SK-N-SH (cell line): ENCODE results near the gene DIP2A. TPM values are rescaled to one million over a fixed set of nuclear protein-coding genes. Genes with fewer than 3 reads are reported as not detected.

ENCODE experiments used
- CTCF ChIA-PET: fragments of 300-600, 350-600 bp; formaldehyde crosslinking; extraction: SDS; loops from one replicate; lab custom pipeline; 2021; lab: Yijun Ruan, JAX
- POLR2A ChIA-PET: fragments of 350-600 bp; sonication (Branson Sonifier 250); formaldehyde crosslinking; extraction: SDS; loops from one replicate; lab custom pipeline; 2020; ENCODE audit warnings: antibody characterized with exemption, inconsistent platforms; lab: Yijun Ruan, JAX
- DNase-seq: peaks from one replicate; pipeline ENCODE4 v3.0.0; 2012
- H2AFZ ChIP-seq: fragments of 200-600 bp; sonication (generic); 2 replicates; pipeline ENCODE4 v1.8.1; 2016; ENCODE audit warnings: antibody characterized with exemption, mild to moderate bottlenecking, low read depth
- H3F3A ChIP-seq: fragments of 200-600 bp; sonication (generic); replicated peaks from 2 replicates; pipeline ENCODE3; 2016; ENCODE audit warnings: antibody characterized with exemption, mild to moderate bottlenecking; ENCODE audit not compliant: insufficient read depth
- H3K27ac ChIP-seq, 2 experiments: fragments of 200-500 bp in 1 of 2; fragments of 200-600 bp in 1 of 2; sonication (Bioruptor generic) in 1 of 2; sonication (generic), shearing (Covaris generic) in 1 of 2; 2 replicates each; pipeline versions ENCODE4 v1.5.1 to v1.6.1; 2014 to 2016; ENCODE audit warnings: low read depth in 2 of 2, inconsistent platforms in 1 of 2, low read length in 1 of 2, mild to moderate bottlenecking in 1 of 2, mixed read lengths in 1 of 2
- H3K27me3 ChIP-seq: fragments of 200-600 bp; sonication (generic), shearing (Covaris generic); 2 replicates; pipeline ENCODE4 v1.6.1; 2016; ENCODE audit warnings: mixed run types; ENCODE audit not compliant: insufficient read depth
- H3K36me3 ChIP-seq, 2 experiments: fragments of 200-500 bp in 1 of 2; fragments of 200-600 bp in 1 of 2; sonication (Bioruptor generic) in 1 of 2; sonication (generic) in 1 of 2; replicated peaks in 1 of 2; 2 replicates each; pipeline versions ENCODE3 to v1.5.1; 2014 to 2016; ENCODE audit warnings: low read length in 1 of 2, mild to moderate bottlenecking in 1 of 2; ENCODE audit not compliant: insufficient read depth in 2 of 2, control insufficient read depth in 1 of 2
- H3K4me1 ChIP-seq, 2 experiments: fragments of 200-500 bp in 1 of 2; fragments of 200-600 bp in 1 of 2; sonication (Bioruptor generic) in 1 of 2; sonication (generic), shearing (Covaris generic) in 1 of 2; 2 replicates each; pipeline versions ENCODE4 v1.5.1 to v1.6.1; 2014 to 2016; ENCODE audit warnings: low read depth in 1 of 2, low read length in 1 of 2, mixed run types in 1 of 2; ENCODE audit not compliant: insufficient read depth in 2 of 2, control insufficient read depth in 1 of 2
- H3K4me2 ChIP-seq: fragments of 200-600 bp; sonication (generic), shearing (Covaris generic); 2 replicates; pipeline ENCODE4 v1.6.1; 2017; ENCODE audit warnings: mixed run types
- H3K4me3 ChIP-seq, 2 experiments: fragments of 200-500 bp in 1 of 2; fragments of 200-600 bp in 1 of 2; sonication (Bioruptor generic) in 1 of 2; sonication (generic), shearing (Covaris generic) in 1 of 2; 2 replicates each; pipeline versions ENCODE4 v1.5.1 to v1.8.1; 2014 to 2016; ENCODE audit warnings: low read depth in 2 of 2, inconsistent platforms in 1 of 2, low read length in 1 of 2, mild to moderate bottlenecking in 1 of 2, mixed read lengths in 1 of 2, moderate library complexity in 1 of 2
- H3K79me2 ChIP-seq: fragments of 200-600 bp; sonication (generic); 2 replicates; pipeline ENCODE4 v1.8.1; 2017; ENCODE audit warnings: mild to moderate bottlenecking; ENCODE audit not compliant: insufficient read depth
- H3K9ac ChIP-seq: fragments of 200-600 bp; sonication (generic); 2 replicates; pipeline ENCODE4 v1.6.1; 2017; ENCODE audit warnings: mixed run types
- H3K9me2 ChIP-seq: fragments of 200-600 bp; sonication (generic); 2 replicates; pipeline ENCODE4 v1.6.1; 2017; ENCODE audit warnings: mixed run types
- H3K9me3 ChIP-seq: fragments of 200-600 bp; sonication (generic); 2 replicates; pipeline ENCODE4 v1.6.1; 2017; ENCODE audit warnings: mixed run types, mild to moderate bottlenecking, moderate library complexity
- H4K20me1 ChIP-seq: fragments of 200-600 bp; sonication (generic); 2 replicates; pipeline ENCODE4 v1.6.1; 2017; ENCODE audit warnings: mild to moderate bottlenecking, mixed run types; ENCODE audit not compliant: insufficient read depth
- CHD2 ChIP-seq: fragments of 150-350 bp; IDR thresholded peaks from 2 replicates; pipeline ENCODE4 v1.6.1; 2018; ENCODE audit warnings: low read length; ENCODE audit not compliant: partially characterized antibody
- ELF1 ChIP-seq: IDR thresholded peaks from 2 replicates; pipeline ENCODE4 v1.4.0; 2012
- EP300 ChIP-seq, 2 experiments: IDR thresholded peaks; 2 replicates each; pipeline versions ENCODE4 v1.4.0 to v1.6.1; 2012; ENCODE audit warnings: borderline replicate concordance in 1 of 2, low read depth in 1 of 2, low read length in 1 of 2
- EZH2phosphoT487 ChIP-seq: fragments of 200-600 bp; sonication (generic); IDR thresholded peaks from 2 replicates; pipeline ENCODE4 v1.6.1; 2017; ENCODE audit warnings: low read depth, mixed run types, mild to moderate bottlenecking, antibody characterized with exemption, moderate library complexity, borderline replicate concordance
- FOXJ3 ChIP-seq: sonication (generic); formaldehyde crosslinking; IDR thresholded peaks from 2 replicates; pipeline ENCODE4 v1.5.1; 2020; ENCODE audit warnings: mild to moderate bottlenecking, missing genetic modification reagents
- FOXM1 ChIP-seq: IDR thresholded peaks from 2 replicates; pipeline ENCODE4 v1.4.0; 2012; ENCODE audit warnings: low read depth, mild to moderate bottlenecking
- GABPA ChIP-seq: IDR thresholded peaks from 2 replicates; pipeline ENCODE4 v1.4.0; 2012; ENCODE audit warnings: low read depth, mild to moderate bottlenecking
- GATA2 ChIP-seq: sonication (generic); formaldehyde crosslinking; IDR thresholded peaks from 2 replicates; pipeline ENCODE4 v1.5.0; 2020; ENCODE audit warnings: mild to moderate bottlenecking, missing genetic modification reagents
- JUND ChIP-seq: IDR thresholded peaks from 2 replicates; pipeline ENCODE4 v1.4.0; 2012
- MEF2A ChIP-seq: IDR thresholded peaks from 2 replicates; pipeline ENCODE4 v1.4.0; 2012; ENCODE audit warnings: low read depth, borderline replicate concordance
- NRF1 ChIP-seq: IDR thresholded peaks from 2 replicates; pipeline ENCODE4 v1.6.1; 2012; ENCODE audit warnings: low read depth, mild to moderate bottlenecking, low read length
- PBX3 ChIP-seq: IDR thresholded peaks from 2 replicates; pipeline ENCODE4; 2012
- RAD21 ChIP-seq: IDR thresholded peaks from 2 replicates; pipeline ENCODE4 v1.6.1; 2012; ENCODE audit warnings: mild to moderate bottlenecking, low read length
- RCOR1 ChIP-seq: fragments of 150-350 bp; IDR thresholded peaks from 2 replicates; pipeline ENCODE4 v1.6.1; 2017; ENCODE audit warnings: antibody characterized with exemption, low read length
- RFX5 ChIP-seq: IDR thresholded peaks from 2 replicates; pipeline ENCODE4 v1.6.1; 2012; ENCODE audit warnings: mild to moderate bottlenecking, improper control_type of control experiment, low read length
- RXRA ChIP-seq: IDR thresholded peaks from 2 replicates; pipeline ENCODE4 v1.4.0; 2012; ENCODE audit warnings: low read depth, mild to moderate bottlenecking, borderline replicate concordance
- SIN3A ChIP-seq: IDR thresholded peaks from 2 replicates; pipeline ENCODE4 v1.6.1; 2012; ENCODE audit warnings: low read depth, mild to moderate bottlenecking, low read length, moderate library complexity, borderline replicate concordance
- TAF1 ChIP-seq: IDR thresholded peaks from 2 replicates; pipeline ENCODE4 v1.6.1; 2012; ENCODE audit warnings: low read depth, mild to moderate bottlenecking, low read length, moderate library complexity, borderline replicate concordance
- TEAD4 ChIP-seq: IDR thresholded peaks from 2 replicates; pipeline ENCODE4 v1.4.0; 2012; ENCODE audit warnings: mild to moderate bottlenecking, borderline replicate concordance; ENCODE audit not compliant: insufficient read depth
- USF2 ChIP-seq: fragments of 150-350 bp; IDR thresholded peaks from 2 replicates; pipeline ENCODE4 v1.6.1; 2017; ENCODE audit warnings: antibody characterized with exemption, low read length, low read depth, borderline replicate concordance
- YY1 ChIP-seq: IDR thresholded peaks from 2 replicates; pipeline ENCODE4 v1.4.0; 2012; ENCODE audit warnings: low read depth, mild to moderate bottlenecking
- WGBS: methylation state at CpG from one replicate; pipeline ENCODE4 v1.1.6; 2017; ENCODE audit warnings: low lambda C conversion rate; 5-methylcytosine and 5-hydroxymethylcytosine counted together
- polyA plus RNA-seq, 3 experiments: library from polyadenylated mRNA; depleted of rRNA; stranded (reverse); fragments of >200 nt; gene quantifications; 2 replicates each; pipeline ENCODE4 v1.2.3, GENCODE V29; 2012

Gene DIP2A
- polyA plus RNA-seq, 1 of the 3 experiments (the other 2 are of a cell fraction), result 26.9 TPM

- Histone ChIP-seq H4K20me1 (0 out of 2 replicates have a peak, but pooled peaks cover 5% of the 10 kb centered on the region), H2AFZ (no peak overlapping the region), H3K36me3 (peaks cover 0 to 20% of the 10 kb centered on the region in 2 experiments), H3K4me3 (no peak overlapping the region), H3K9me3 (no peaks in the 10 kb centered on the region), H3K79me2 (peaks cover 92% of the 10 kb centered on the region), H3F3A (no peaks in the 10 kb centered on the region), H3K27me3 (no peaks in the 10 kb centered on the region)
- 91% methylated on average over 2 of the region's 2 CpGs for WGBS
- CTCF ChIA-PET, result no interaction called here
- TF ChIP-seq GABPA, result no peak
- TF ChIP-seq EZH2phosphoT487, result no peak
- no peak for TF ChIP-seq MEF2A
- no peak for TF ChIP-seq TAF1
- no peak for TF ChIP-seq YY1
- TF ChIP-seq RXRA, result no peak
- no peak for TF ChIP-seq EP300 (IDR thresholded peaks at IDR 0.05; ENCODE audit: borderline replicate concordance in 1 of 2, low read depth in 1 of 2, low read length in 1 of 2)
- no peak for TF ChIP-seq JUND
- no peak for TF ChIP-seq FOXJ3 (CRISPR knock-in tag)
- TF ChIP-seq RFX5, result no peak
- TF ChIP-seq USF2, result no peak
- TF ChIP-seq CHD2, result no peak
- no peak for TF ChIP-seq RAD21
- TF ChIP-seq SIN3A, result no peak
- no peak for TF ChIP-seq RCOR1
- TF ChIP-seq FOXM1, result no peak
- no peak for TF ChIP-seq NRF1
- no peak for TF ChIP-seq TEAD4
- no peak for TF ChIP-seq PBX3
- TF ChIP-seq, all 33 proteins: peak for 0
- DNase-seq, result no peak
- H3K27ac ChIP-seq, result no peak overlapping the region
- H3K4me2 ChIP-seq, result no peak overlapping the region
- no peak overlapping the region for H3K9ac ChIP-seq
- H3K9me2 ChIP-seq, result no peaks in the 10 kb centered on the region
- peaks cover 0 to 4% of the 10 kb centered on the region in 2 experiments; a peak in 2 of 4 replicates for H3K4me1 ChIP-seq
- POLR2A ChIA-PET, result no interaction called here
These were observed 20.2 kb downstream of the DIP2A start for GRCh38 chr21:46478910-46479309.

- 93% methylated on average over 2 of the region's 5 CpGs for WGBS
- Histone ChIP-seq H3K9ac (no peak overlapping the region), H3K9me2 (no peaks in the 10 kb centered on the region), H3F3A (no peaks in the 10 kb centered on the region), H3K36me3 (peaks cover 0 to 25% of the 10 kb centered on the region in 2 experiments), H3K79me2 (peaks cover 89% of the 10 kb centered on the region), H3K27ac (no peak overlapping the region), H3K9me3 (no peaks in the 10 kb centered on the region), H4K20me1 (no peaks in the 10 kb centered on the region), H2AFZ (no peak overlapping the region)
- ChIA-PET CTCF (interaction anchor here (1.0 kb wide), 1 partner anchor 8 kb away, joined by 3 read pairs; no protein-coding TSS in a partner anchor), POLR2A (no interaction called here)
- no peak for DNase-seq
- no peak for TF ChIP-seq TEAD4
- TF ChIP-seq ELF1, result no peak
- TF ChIP-seq GATA2, result no peak
- no peak for TF ChIP-seq RAD21
- TF ChIP-seq USF2, result no peak
- TF ChIP-seq FOXM1, result no peak
- TF ChIP-seq, all 33 proteins: peak for 0
- H3K4me1 ChIP-seq, result no peaks in the 10 kb centered on the region; a peak in 2 of 4 replicates
- no peaks in the 10 kb centered on the region for H3K27me3 ChIP-seq
- no peak overlapping the region for H3K4me2 ChIP-seq
- no peak overlapping the region for H3K4me3 ChIP-seq
These were observed 21.8 kb downstream of the DIP2A start for GRCh38 chr21:46480466-46480865.
